ENCODE results near the gene PGGT1B. TPM values are rescaled to one million over a fixed set of nuclear protein-coding genes. Genes with fewer than 3 reads are reported as not detected.
A peak's percentile ranks its signal among the peaks of the same experiment; 100 is the strongest.

The PGGT1B gene
- total RNA-seq, 2 donors from 2014 or later: 73.6 to 92.0 TPM

GRCh38 chr5:115179030-115179393 lies 83.7 kb downstream of the PGGT1B start:
- Histone ChIP-seq H3K27me3 (peaks cover 31% of the 10 kb centered on the region), H3K4me1 (peaks cover 12% of the 10 kb centered on the region), H3K9me3 (no peaks in the 10 kb centered on the region), H3K4me3 (peak overlapping the region; percentile 50), H3K36me3 (no peaks in the 10 kb centered on the region), H3K9ac (ENCODE audit: low read depth in 2 of 2, low read length in 2 of 2) (peak overlapping the region in 1 of 2 donors; percentile 70), H3K27ac (no peak overlapping the region)
- intact Hi-C loops (cut with DNase I): no loop called here
- no peak for TF ChIP-seq CTCF (IDR thresholded peaks at IDR 0.05)
- DNase-seq: peak; percentile 47

DNA sequence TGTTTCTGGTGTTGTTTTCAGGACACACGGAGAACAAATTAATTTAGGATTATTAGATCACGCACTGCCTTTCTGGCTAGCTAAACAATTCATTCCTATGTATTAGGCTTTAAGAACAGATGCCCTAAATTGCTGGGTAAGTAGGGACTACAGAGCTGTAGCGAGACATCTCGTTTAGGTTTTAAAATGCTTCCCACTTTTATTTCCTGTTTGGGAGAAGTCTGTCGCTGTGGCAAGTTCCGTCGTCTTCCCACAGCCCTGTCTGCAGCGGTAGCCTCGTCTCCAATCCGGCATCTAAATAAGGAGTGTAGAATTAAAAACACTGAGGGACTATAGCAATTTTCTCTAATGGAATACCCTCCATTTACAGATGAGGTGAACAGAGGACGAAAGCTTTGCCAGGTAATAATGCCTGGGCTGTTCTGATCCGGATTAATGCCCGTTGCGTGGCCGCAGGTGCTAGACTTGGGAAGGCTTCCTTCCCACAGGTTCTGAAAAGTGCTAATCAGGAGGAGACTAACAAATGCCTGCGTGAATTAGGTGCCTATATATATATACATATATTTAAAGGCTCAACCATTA lies 91.7 kb downstream of the PGGT1B start:
- H3K27ac ChIP-seq: peak overlapping the region; percentile 93
- DNase-seq: no peak
- H3K27me3 ChIP-seq: no peaks in the 10 kb centered on the region
- no peaks in the 10 kb centered on the region for H3K36me3 ChIP-seq
- H3K4me1 ChIP-seq: no peaks in the 10 kb centered on the region
- intact Hi-C loops (cut with DNase I): no loop called here
- TF ChIP-seq CTCF (IDR thresholded peaks at IDR 0.05): no peak
- no peaks in the 10 kb centered on the region for H3K9me3 ChIP-seq
- H3K9ac ChIP-seq (ENCODE audit: low read depth in 2 of 2, low read length in 2 of 2): peak overlapping the region; percentile 76 to 93
- peak overlapping the region; percentile 95 for H3K4me3 ChIP-seq

- Histone ChIP-seq H3K9me3 (no peaks in the 10 kb centered on the region), H3K4me1 (no peaks in the 10 kb centered on the region), H3K27me3 (no peaks in the 10 kb centered on the region), H3K27ac (peak overlapping the region; percentile 93), H3K36me3 (no peaks in the 10 kb centered on the region), H3K4me3 (peak overlapping the region; percentile 95), H3K9ac (ENCODE audit: low read depth in 2 of 2, low read length in 2 of 2) (peak overlapping the region; percentile 76 to 93)
- peak; percentile 51 for DNase-seq
- intact Hi-C loops (cut with DNase I): no loop called here
- no peak for TF ChIP-seq CTCF (IDR thresholded peaks at IDR 0.05)
Observed at GRCh38 chr5:115170134-115170928, 92.3 kb downstream of the PGGT1B start.

DNA sequence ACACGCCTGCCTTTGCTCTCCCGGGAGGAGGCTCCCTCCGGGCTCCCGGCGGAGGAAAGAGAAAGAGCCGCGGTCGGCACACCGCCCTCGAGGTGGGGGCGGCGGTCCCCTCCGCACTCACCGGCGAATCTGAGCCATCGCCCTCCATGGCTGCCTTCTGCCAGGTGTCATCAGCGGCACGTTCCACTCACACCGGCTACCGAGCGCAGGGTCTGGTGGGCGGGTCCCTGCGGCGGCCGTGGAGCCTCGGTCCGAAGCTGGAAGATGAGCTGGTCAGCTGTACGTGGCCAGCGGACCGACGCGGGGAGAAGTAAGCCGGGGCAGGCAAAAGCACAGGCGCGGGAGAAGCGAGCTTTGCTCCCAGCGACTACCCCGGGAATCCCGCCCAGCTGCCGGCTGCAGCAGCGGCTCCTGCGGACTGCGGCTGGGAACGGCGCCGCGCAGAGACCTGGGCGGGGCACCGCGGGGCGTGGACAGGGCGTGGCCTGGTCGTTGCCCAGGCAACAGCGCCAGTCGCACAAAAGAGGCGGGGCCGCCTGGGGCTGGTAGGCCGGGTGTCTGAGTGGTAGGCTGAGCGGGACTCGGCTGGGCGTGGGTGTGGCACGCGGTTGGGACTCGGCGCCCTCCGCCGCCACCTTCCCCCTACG lies 93.1 kb downstream of the PGGT1B start, which contains the start of gene TRIM36:
Gene TRIM36 (minus strand): TSS at position 422 of the 647 bp plus-strand sequence. CDS start 274 bp downstream, at position 148.
- intact Hi-C loops (cut with DNase I): no loop called here

More for the DNA sequence above, 93.1 kb downstream of the PGGT1B start, which contains the start of gene TRIM36:
- H3K36me3 ChIP-seq: no peaks in the 10 kb centered on the region
- H3K4me3 ChIP-seq: peak within 1 kb of the TSS; percentile 95
- H3K27me3 ChIP-seq: no peaks in the 10 kb centered on the region
- no peaks in the 10 kb centered on the region for H3K4me1 ChIP-seq
- no peak for TF ChIP-seq CTCF (IDR thresholded peaks at IDR 0.05)
- no peaks in the 10 kb centered on the region for H3K9me3 ChIP-seq
- peak within 1 kb of the TSS; percentile 93 for H3K27ac ChIP-seq
- H3K9ac ChIP-seq (ENCODE audit: low read depth in 2 of 2, low read length in 2 of 2): peak within 1 kb of the TSS; percentile 76 to 93
- DNase-seq: peak; percentile 97

Measured in colonic mucosa (tissue), 4 donors.